Measurements from ENCODE around the gene SND1.
A peak's percentile ranks its signal among the peaks of the same experiment; 100 is the strongest.
"Not testable (repeated sequence)": the region's sequence is repeated elsewhere in the genome, so short reads cannot be mapped to it uniquely, and the experiment has no call there.

The SND1 gene

DNA sequence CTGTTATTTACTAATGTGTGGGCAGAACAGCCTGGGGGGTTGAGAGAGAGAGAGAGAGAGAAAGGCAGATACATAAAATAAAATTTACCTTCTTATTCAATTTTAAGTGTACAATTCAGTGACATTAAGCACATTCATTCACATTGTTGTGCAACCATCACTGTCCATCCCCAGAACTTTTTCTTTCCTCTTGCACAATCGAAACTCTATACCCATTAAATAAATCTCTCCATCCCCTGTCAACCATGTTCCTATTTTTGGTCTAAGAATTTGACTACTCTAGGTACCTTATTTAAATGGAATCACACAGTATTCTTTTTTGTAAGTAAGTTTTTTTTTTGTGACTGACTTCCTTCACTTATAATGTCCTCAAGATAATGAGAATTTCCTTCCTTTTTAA, 181.6 kb downstream of the SND1 start (continued):
- TF ChIP-seq, protein P1, sequence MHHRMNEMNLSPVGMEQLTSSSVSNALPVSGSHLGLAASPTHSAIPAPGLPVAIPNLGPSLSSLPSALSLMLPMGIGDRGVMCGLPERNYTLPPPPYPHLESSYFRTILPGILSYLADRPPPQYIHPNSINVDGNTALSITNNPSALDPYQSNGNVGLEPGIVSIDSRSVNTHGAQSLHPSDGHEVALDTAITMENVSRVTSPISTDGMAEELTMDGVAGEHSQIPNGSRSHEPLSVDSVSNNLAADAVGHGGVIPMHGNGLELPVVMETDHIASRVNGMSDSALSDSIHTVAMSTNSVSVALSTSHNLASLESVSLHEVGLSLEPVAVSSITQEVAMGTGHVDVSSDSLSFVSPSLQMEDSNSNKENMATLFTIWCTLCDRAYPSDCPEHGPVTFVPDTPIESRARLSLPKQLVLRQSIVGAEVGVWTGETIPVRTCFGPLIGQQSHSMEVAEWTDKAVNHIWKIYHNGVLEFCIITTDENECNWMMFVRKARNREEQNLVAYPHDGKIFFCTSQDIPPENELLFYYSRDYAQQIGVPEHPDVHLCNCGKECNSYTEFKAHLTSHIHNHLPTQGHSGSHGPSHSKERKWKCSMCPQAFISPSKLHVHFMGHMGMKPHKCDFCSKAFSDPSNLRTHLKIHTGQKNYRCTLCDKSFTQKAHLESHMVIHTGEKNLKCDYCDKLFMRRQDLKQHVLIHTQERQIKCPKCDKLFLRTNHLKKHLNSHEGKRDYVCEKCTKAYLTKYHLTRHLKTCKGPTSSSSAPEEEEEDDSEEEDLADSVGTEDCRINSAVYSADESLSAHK (tag by site-specific recombination; IDR thresholded peaks at IDR 0.05) = no peak
- TF ChIP-seq, protein P2, sequence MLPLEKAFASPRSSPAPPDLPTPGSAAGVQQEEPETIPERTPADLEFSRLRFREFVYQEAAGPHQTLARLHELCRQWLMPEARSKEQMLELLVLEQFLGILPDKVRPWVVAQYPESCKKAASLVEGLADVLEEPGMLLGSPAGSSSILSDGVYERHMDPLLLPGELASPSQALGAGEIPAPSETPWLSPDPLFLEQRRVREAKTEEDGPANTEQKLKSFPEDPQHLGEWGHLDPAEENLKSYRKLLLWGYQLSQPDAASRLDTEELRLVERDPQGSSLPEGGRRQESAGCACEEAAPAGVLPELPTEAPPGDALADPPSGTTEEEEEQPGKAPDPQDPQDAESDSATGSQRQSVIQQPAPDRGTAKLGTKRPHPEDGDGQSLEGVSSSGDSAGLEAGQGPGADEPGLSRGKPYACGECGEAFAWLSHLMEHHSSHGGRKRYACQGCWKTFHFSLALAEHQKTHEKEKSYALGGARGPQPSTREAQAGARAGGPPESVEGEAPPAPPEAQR (tag by site-specific recombination; IDR thresholded peaks at IDR 0.05) = no peak
- TF ChIP-seq ZNF366 (tag by site-specific recombination; conservative IDR thresholded peaks at IDR 0.05) = no peak
- TF ChIP-seq MEIS1 (CRISPR knock-in tag; IDR thresholded peaks at IDR 0.05; ENCODE audit: borderline replicate concordance) = no peak
- TF ChIP-seq, protein P3, sequence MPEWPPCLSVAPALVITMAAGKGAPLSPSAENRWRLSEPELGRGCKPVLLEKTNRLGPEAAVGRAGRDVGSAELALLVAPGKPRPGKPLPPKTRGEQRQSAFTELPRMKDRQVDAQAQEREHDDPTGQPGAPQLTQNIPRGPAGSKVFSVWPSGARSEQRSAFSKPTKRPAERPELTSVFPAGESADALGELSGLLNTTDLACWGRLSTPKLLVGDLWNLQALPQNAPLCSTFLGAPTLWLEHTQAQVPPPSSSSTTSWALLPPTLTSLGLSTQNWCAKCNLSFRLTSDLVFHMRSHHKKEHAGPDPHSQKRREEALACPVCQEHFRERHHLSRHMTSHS (tag by site-specific recombination; IDR thresholded peaks at IDR 0.05) = no peak
- TF ChIP-seq, protein P4, sequence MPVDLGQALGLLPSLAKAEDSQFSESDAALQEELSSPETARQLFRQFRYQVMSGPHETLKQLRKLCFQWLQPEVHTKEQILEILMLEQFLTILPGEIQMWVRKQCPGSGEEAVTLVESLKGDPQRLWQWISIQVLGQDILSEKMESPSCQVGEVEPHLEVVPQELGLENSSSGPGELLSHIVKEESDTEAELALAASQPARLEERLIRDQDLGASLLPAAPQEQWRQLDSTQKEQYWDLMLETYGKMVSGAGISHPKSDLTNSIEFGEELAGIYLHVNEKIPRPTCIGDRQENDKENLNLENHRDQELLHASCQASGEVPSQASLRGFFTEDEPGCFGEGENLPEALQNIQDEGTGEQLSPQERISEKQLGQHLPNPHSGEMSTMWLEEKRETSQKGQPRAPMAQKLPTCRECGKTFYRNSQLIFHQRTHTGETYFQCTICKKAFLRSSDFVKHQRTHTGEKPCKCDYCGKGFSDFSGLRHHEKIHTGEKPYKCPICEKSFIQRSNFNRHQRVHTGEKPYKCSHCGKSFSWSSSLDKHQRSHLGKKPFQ (tag by site-specific recombination; IDR thresholded peaks at IDR 0.05) = no peak
- no peak for TF ChIP-seq ZXDB (tag by site-specific recombination; IDR thresholded peaks at IDR 0.05)

DNA sequence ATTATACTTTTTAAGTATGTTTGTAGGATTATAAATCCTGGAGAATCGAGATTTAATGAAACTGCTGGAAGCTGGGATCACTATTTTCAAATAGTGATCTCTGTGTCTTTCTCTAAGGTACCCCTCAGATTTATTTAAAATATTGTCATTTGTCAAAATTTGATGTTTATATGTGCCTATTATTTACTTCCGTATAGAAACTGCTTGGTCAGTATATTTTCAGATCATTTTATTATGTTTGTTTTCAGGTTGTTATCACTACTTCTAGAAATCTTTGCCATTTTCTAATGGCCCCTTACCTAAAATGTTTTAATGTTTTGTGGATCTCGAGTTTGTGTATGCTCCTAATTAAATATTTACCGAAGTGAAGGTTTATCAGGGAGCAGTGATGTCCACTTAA, 183.7 kb downstream of the SND1 start:
- ChIA-PET POLR2A (no interaction called here), CTCF (interaction anchor here (0.6 kb wide), 1 partner anchor 127 kb away, joined by 4 read pairs; no protein-coding TSS in a partner anchor)
- no peak overlapping the region for H3K27ac ChIP-seq (ENCODE audit: extremely low read depth, low read depth, low read length)
- H3K4me3 ChIP-seq (ENCODE audit: low read depth, low read length) = no peak overlapping the region
- no peaks in the 10 kb centered on the region for H3K9me3 ChIP-seq (ENCODE audit: control insufficient read depth, insufficient read depth, low read depth, low read length)
- H3K4me1 ChIP-seq (ENCODE audit: control insufficient read depth, insufficient read depth, low read length) = no peaks in the 10 kb centered on the region
- H3K36me3 ChIP-seq (ENCODE audit: control insufficient read depth in 2 of 2, insufficient read depth in 1 of 2, low read length in 2 of 2) = no peaks in the 10 kb centered on the region
- TF ChIP-seq ZNF473 (tag by site-specific recombination; IDR thresholded peaks at IDR 0.05) (no peak), ZNF174 (tag by site-specific recombination; IDR thresholded peaks at IDR 0.05) (no peak), ZNF785 (tag by site-specific recombination; IDR thresholded peaks at IDR 0.05) (no peak), ZNF600 (tag by site-specific recombination; IDR thresholded peaks at IDR 0.05) (no peak)

DNA sequence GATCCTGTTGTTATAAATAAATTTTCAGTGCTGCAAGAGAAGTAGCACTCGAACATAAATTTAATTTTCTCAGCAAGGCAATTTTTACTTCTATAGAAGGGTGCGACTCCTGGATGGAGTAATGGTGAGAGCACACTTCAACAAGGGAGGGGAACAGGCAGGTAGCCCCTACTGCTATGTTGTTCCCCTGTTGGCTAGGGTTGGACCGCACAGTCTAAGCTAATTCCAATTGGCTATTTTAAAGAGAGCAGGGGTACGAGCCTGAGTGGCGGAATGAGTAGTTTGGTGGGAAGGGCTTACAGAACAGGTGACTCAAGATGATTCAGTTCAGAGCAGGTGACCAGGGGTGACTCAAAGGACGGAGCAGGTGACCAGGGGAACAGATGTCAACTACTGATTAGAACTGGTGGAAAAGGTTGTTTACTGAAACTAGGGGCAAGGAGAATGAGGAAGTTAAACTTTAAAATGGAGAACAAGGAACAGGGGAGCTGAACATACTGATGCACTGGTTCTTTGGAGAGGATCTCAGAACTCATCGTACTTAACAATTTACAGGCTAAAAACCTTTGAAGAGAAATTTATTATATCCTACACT, 185.9 kb downstream of the SND1 start:
- POLR2A ChIA-PET; H3K27ac ChIP-seq (ENCODE audit: extremely low read depth, low read depth, low read length); H3K36me3 ChIP-seq (ENCODE audit: control insufficient read depth in 2 of 2, insufficient read depth in 1 of 2, low read length in 2 of 2); H3K4me3 ChIP-seq (ENCODE audit: low read depth, low read length); H3K4me1 ChIP-seq (ENCODE audit: control insufficient read depth, insufficient read depth, low read length); H3K9me3 ChIP-seq (ENCODE audit: control insufficient read depth, insufficient read depth, low read depth, low read length): not testable (repeated sequence)
- TF ChIP-seq ZNF561 (tag by site-specific recombination; IDR thresholded peaks at IDR 0.05; ENCODE audit: borderline replicate concordance) = peak; percentile 57; the same call in 1 of the 2 replicates
- peak; percentile 84 for TF ChIP-seq SETDB1 (IDR thresholded peaks at IDR 0.05; ENCODE audit: insufficient read length, low read length)
- CTCF ChIA-PET = interaction anchor here (1.6 kb wide), 1 partner anchor 46 kb away, joined by 3 read pairs; no protein-coding TSS in a partner anchor
